ENCODE data around the gene RBMXL3.
A peak's percentile ranks its signal among the peaks of the same experiment; 100 is the strongest.
"Not testable (repeated sequence)": the region's sequence is repeated elsewhere in the genome, so short reads cannot be mapped to it uniquely, and the experiment has no call there.

RBMXL3 gene

GRCh38 chrX:115189110-115189509, at the start of gene RBMXL3:
Gene RBMXL3, plus strand, starts transcription at chrX:115189410. Its CDS starts 32 bp downstream, at chrX:115189442.
- no peak for FAIRE-seq

- no peak for FAIRE-seq
These were observed 47.2 kb upstream of the RBMXL3 start for GRCh38 chrX:115142057-115142456.

- peak; percentile 98 for FAIRE-seq
These were observed 42.0 kb upstream of the RBMXL3 start for GRCh38 chrX:115147220-115147619.

GRCh38 chrX:115173181-115173580, 16.0 kb upstream of the RBMXL3 start:
- FAIRE-seq, result no peak

GRCh38 chrX:115174548-115174947, 14.7 kb upstream of the RBMXL3 start:
- no peak for FAIRE-seq

GRCh38 chrX:115177932-115178331, 11.3 kb upstream of the RBMXL3 start:
- no peak for FAIRE-seq

GRCh38 chrX:115178473-115178872, 10.7 kb upstream of the RBMXL3 start:
- no peak for FAIRE-seq

GRCh38 chrX:115183980-115184379, 5.2 kb upstream of the RBMXL3 start:
- FAIRE-seq, result no peak

- FAIRE-seq, result no peak
These were observed 731 bp downstream of the RBMXL3 start for GRCh38 chrX:115189646-115190635.

- no peak for FAIRE-seq
These were observed 1.7 kb downstream of the RBMXL3 start for GRCh38 chrX:115190636-115191489.

GRCh38 chrX:115191490-115192243, 2.5 kb downstream of the RBMXL3 start:
- FAIRE-seq, result no peak

- no peak for FAIRE-seq
These were observed 3.1 kb downstream of the RBMXL3 start for GRCh38 chrX:115192244-115192700.

GRCh38 chrX:115204040-115204439, 14.8 kb downstream of the RBMXL3 start:
- peak; percentile 18 for FAIRE-seq

- not testable (repeated sequence) for FAIRE-seq
These were observed 20.3 kb downstream of the RBMXL3 start for GRCh38 chrX:115209547-115209946.

GRCh38 chrX:115214151-115214550, 24.9 kb downstream of the RBMXL3 start:
- FAIRE-seq, result no peak

- no peak for FAIRE-seq
These were observed 25.4 kb downstream of the RBMXL3 start for GRCh38 chrX:115214605-115215004.

- FAIRE-seq, result not testable (repeated sequence)
These were observed 28.1 kb downstream of the RBMXL3 start for GRCh38 chrX:115217346-115217745.

GRCh38 chrX:115226929-115227328, 37.7 kb downstream of the RBMXL3 start:
- FAIRE-seq, result no peak

GRCh38 chrX:115229337-115230003, 40.3 kb downstream of the RBMXL3 start:
- FAIRE-seq, result no peak

- FAIRE-seq, result no peak
These were observed 43.8 kb downstream of the RBMXL3 start for GRCh38 chrX:115232933-115233496.

Measured in colon (tissue), 2 donors.